Natural killer cell (primary cell): ENCODE results near the gene CCDC87. TPM values are rescaled to one million over a fixed set of nuclear protein-coding genes. Genes with fewer than 3 reads are reported as not detected.
"Not testable (repeated sequence)": the region's sequence is repeated elsewhere in the genome, so short reads cannot be mapped to it uniquely, and the experiment has no call there.

ENCODE experiments used
- ATAC-seq, 3 donors: fragments of 150-1000 bp in 2 of 3; fragments of 200-7000 bp in 1 of 3; cut with Tn5 transposase; 1 replicate in 1 of 3; 2 replicates in 2 of 3; pipeline ENCODE4 v1.10.0; 2021; ENCODE audit warnings: mild to moderate bottlenecking in 2 of 3, moderate library complexity in 2 of 3
- DNase-seq, 2 donors: peaks; one replicate each; pipeline versions ENCODE4 v3.0.0 to v3.0.0-alpha.2; 2013 to 2021; ENCODE audit warnings: mixed read lengths in 1 of 2
- H3K27ac ChIP-seq: one replicate; pipeline ENCODE4 v1.5.1; 2013; ENCODE audit warnings: mild to moderate bottlenecking, low read length
- H3K27me3 ChIP-seq: one replicate; pipeline ENCODE4 v1.6.1; 2013; ENCODE audit warnings: low read length; ENCODE audit not compliant: control insufficient read depth, insufficient read depth
- H3K36me3 ChIP-seq: one replicate; pipeline ENCODE4 v1.6.1; 2013; ENCODE audit warnings: low read length; ENCODE audit not compliant: control insufficient read depth, insufficient read depth
- H3K4me1 ChIP-seq: one replicate; pipeline ENCODE4 v1.6.1; 2013; ENCODE audit warnings: low read length; ENCODE audit not compliant: control insufficient read depth, insufficient read depth
- H3K4me3 ChIP-seq: one replicate; pipeline ENCODE4 v1.5.1; 2013; ENCODE audit warnings: low read length
- H3K9me3 ChIP-seq: one replicate; pipeline ENCODE4 v1.6.1; 2013; ENCODE audit warnings: low read length; ENCODE audit not compliant: control insufficient read depth, insufficient read depth
- H3K27ac Mint-ChIP-seq, 2 donors: one replicate each; pipeline ENCODE4 v1.8.0; 2022; ENCODE audit warnings: mild to moderate bottlenecking in 2 of 2, mixed read lengths in 2 of 2, moderate library complexity in 1 of 2
- H3K27me3 Mint-ChIP-seq, 2 donors: one replicate each; pipeline ENCODE4 v1.8.0; 2022; ENCODE audit warnings: low read depth in 2 of 2, mixed read lengths in 2 of 2
- H3K36me3 Mint-ChIP-seq: one replicate; pipeline ENCODE4 v1.8.0; 2022; ENCODE audit warnings: mixed read lengths
- H3K4me1 Mint-ChIP-seq, 2 donors: one replicate each; pipeline ENCODE4 v1.8.0; 2022; ENCODE audit warnings: mixed read lengths in 2 of 2
- H3K4me3 Mint-ChIP-seq: one replicate; pipeline ENCODE4 v1.8.0; 2022; ENCODE audit warnings: mild to moderate bottlenecking, moderate library complexity, mixed read lengths
- H3K9me3 Mint-ChIP-seq, 2 donors: one replicate each; pipeline ENCODE4 v1.8.0; 2022; ENCODE audit warnings: mixed read lengths in 2 of 2
- CTCF ChIP-seq: fragments of 200-600 bp; IDR thresholded peaks from one replicate; pipeline ENCODE4 v1.8.0; 2022; ENCODE audit warnings: antibody characterized with exemption
- WGBS: methylation state at CpG from one replicate; pipeline ENCODE4 v1.1.7; 2013; ENCODE audit warnings: missing lambda C conversion rate; ENCODE audit not compliant: insufficient coverage; 5-methylcytosine and 5-hydroxymethylcytosine counted together
- intact Hi-C: fragments of 100-400 bp; cut with micrococcal nuclease; formaldehyde crosslinking; loops from one replicate; pipeline ENCODE4 v1.14.2; 2022
- total RNA-seq, 4 donors: library from RNA; stranded (reverse); fragments of 120-200 nt in 1 of 4; gene quantifications; one replicate each; pipeline versions ENCODE4 v1.2.3 to v1.2.4, GENCODE V29; 2013 to 2022

Gene CCDC87
- total RNA-seq, result under 1 TPM; 0.40 to 0.68 (median 0.49) TPM
- 0.25 TPM for total RNA-seq (2013)

- no peaks in the 10 kb centered on the region for H3K9me3 ChIP-seq
- no peaks in the 10 kb centered on the region for H3K36me3 ChIP-seq
- no peaks in the 10 kb centered on the region for H3K27me3 ChIP-seq
- peak within 1 kb of the TSS; percentile 98 to 100 for H3K27ac Mint-ChIP-seq
- no peaks in the 10 kb centered on the region for H3K36me3 Mint-ChIP-seq
- peak within 1 kb of the TSS; percentile 52 for H3K4me3 ChIP-seq
- peaks cover 31 to 33% of the 10 kb centered on the region in 2 donors for H3K4me1 Mint-ChIP-seq
- intact Hi-C loops, result loop anchor here (1.0 kb wide), 3 partner anchors 24 to 86 kb away; partner anchors contain the start of genes RBM14 and RBM4
- peak within 1 kb of the TSS; percentile 100 for H3K4me3 Mint-ChIP-seq
- H3K27ac ChIP-seq, result peak within 1 kb of the TSS; percentile 63
- WGBS, result 18% methylated on average over 68 of the region's 68 CpGs
- DNase-seq (peak; percentile 98 to 99), ATAC-seq (peak; percentile 96 to 97 (median 96))
- H3K4me1 ChIP-seq, result peaks cover 20% of the 10 kb centered on the region
- peak; percentile 72 for TF ChIP-seq CTCF
- H3K27me3 Mint-ChIP-seq, result no peaks in the 10 kb centered on the region
- no peaks in the 10 kb centered on the region for H3K9me3 Mint-ChIP-seq
Observed at GRCh38 chr11:66592457-66593302, at the start of gene CCDC87, which contains the start of gene CCS. Gene CCDC87, minus strand, starts transcription at chr11:66593063. Its CDS starts 48 bp downstream, at chr11:66593015. Gene CCS, plus strand, starts transcription at chr11:66593185. Its CDS starts 77 bp downstream, at chr11:66593262.

- H3K4me1 Mint-ChIP-seq, result peaks cover 88 to 94% of the 10 kb centered on the region in 2 donors
- H3K27ac Mint-ChIP-seq, result peak overlapping the region; percentile 62 to 88
- Histone ChIP-seq H3K4me1 (peaks cover 48% of the 10 kb centered on the region), H3K36me3 (peaks cover 70% of the 10 kb centered on the region), H3K4me3 (no peak overlapping the region), H3K9me3 (no peaks in the 10 kb centered on the region), H3K27me3 (no peaks in the 10 kb centered on the region), H3K27ac (no peak overlapping the region)
- no peak for TF ChIP-seq CTCF
- peak overlapping the region; percentile 92 for H3K4me3 Mint-ChIP-seq
- 73% methylated on average over 3 of the region's 3 CpGs for WGBS
- ATAC-seq, result no peak
- no peaks in the 10 kb centered on the region for H3K9me3 Mint-ChIP-seq
- DNase-seq, result no peak
- no peaks in the 10 kb centered on the region for H3K27me3 Mint-ChIP-seq
- intact Hi-C loops, result no loop called here
- H3K36me3 Mint-ChIP-seq, result peaks cover 46% of the 10 kb centered on the region
Observed at GRCh38 chr11:66641834-66642233, 49.0 kb upstream of the CCDC87 start.

DNA sequence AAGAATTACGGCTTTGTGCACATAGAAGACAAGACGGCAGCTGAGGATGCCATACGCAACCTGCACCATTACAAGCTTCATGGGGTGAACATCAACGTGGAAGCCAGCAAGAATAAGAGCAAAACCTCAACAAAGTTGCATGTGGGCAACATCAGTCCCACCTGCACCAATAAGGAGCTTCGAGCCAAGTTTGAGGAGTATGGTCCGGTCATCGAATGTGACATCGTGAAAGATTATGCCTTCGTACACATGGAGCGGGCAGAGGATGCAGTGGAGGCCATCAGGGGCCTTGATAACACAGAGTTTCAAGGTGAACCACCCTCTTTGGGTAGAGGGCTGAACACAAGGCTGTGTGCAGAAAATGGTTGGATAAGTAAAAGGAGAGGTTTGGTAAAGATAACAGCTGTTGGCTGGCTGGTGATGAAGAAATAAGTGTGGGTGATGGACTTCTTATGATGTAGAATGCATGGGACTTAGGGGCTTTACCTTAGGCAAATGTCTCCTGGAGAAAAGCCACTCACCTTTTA is 47.0 kb upstream of the CCDC87 start:
- H3K27me3 Mint-ChIP-seq, H3K27ac ChIP-seq, intact Hi-C loops, ATAC-seq, H3K9me3 ChIP-seq, H3K27me3 ChIP-seq, H3K9me3 Mint-ChIP-seq, DNase-seq: not testable (repeated sequence)
- peak overlapping the region; percentile 88 to 96 for H3K27ac Mint-ChIP-seq
- peaks cover 68 to 74% of the 10 kb centered on the region in 2 donors for H3K4me1 Mint-ChIP-seq
- Histone ChIP-seq H3K4me1 (peaks cover 43% of the 10 kb centered on the region), H3K36me3 (peaks cover 50% of the 10 kb centered on the region), H3K4me3 (peak overlapping the region; percentile 73)
- peak overlapping the region; percentile 92 for H3K4me3 Mint-ChIP-seq
- WGBS, result 81% methylated on average over 7 of the region's 10 CpGs
- H3K36me3 Mint-ChIP-seq, result peaks cover 33% of the 10 kb centered on the region
